Heart left ventricle (tissue), 16 donors: Measurements from ENCODE around the gene LENG1. TPM values are rescaled to one million over a fixed set of nuclear protein-coding genes. Genes with fewer than 3 reads are reported as not detected.

Source experiments
- ATAC-seq, 4 donors: fragments of 200-7000 bp; cut with Tn5 transposase; one replicate each; pipeline ENCODE4 v1.9.1; 2020 to 2022; ENCODE audit warnings: moderate library complexity in 4 of 4, mild to moderate bottlenecking in 3 of 4, moderate number of reproducible peaks in 1 of 4
- DNase-seq, 5 donors: peaks; one replicate each; pipeline ENCODE4 v3.0.0-alpha.2; 2020
- H3K27ac ChIP-seq, 12 donors: fragments of 200-600 bp; sonication (generic) in 4 of 12; one replicate each; pipeline versions ENCODE4 v1.5.0 to v1.8.0; 2016 to 2022; ENCODE audit warnings: mild to moderate bottlenecking in 2 of 12
- H3K27me3 ChIP-seq, 9 donors: fragments of 200-600 bp; sonication (generic) in 2 of 9; one replicate each; pipeline versions ENCODE4 v1.5.1 to v1.8.0; 2016 to 2022; ENCODE audit warnings: mild to moderate bottlenecking in 3 of 9
- H3K36me3 ChIP-seq, 9 donors: fragments of 200-600 bp; sonication (generic) in 2 of 9; one replicate each; pipeline versions ENCODE4 v1.5.0 to v1.8.0; 2018 to 2022; ENCODE audit warnings: mild to moderate bottlenecking in 2 of 9
- H3K4me1 ChIP-seq, 12 donors: fragments of 200-600 bp; sonication (generic) in 4 of 12; one replicate each; pipeline versions ENCODE4 v1.5.0 to v1.8.0; 2016 to 2022; ENCODE audit warnings: mild to moderate bottlenecking in 3 of 12
- H3K4me3 ChIP-seq, 12 donors: fragments of 200-600 bp; sonication (generic) in 4 of 12; one replicate each; pipeline versions ENCODE4 v1.5.0 to v1.8.0; 2017 to 2022; ENCODE audit warnings: mild to moderate bottlenecking in 9 of 12, moderate library complexity in 4 of 12
- H3K9me3 ChIP-seq, 12 donors: fragments of 200-600 bp; sonication (generic) in 4 of 12; one replicate each; pipeline versions ENCODE4 v1.5.0 to v1.8.0; 2016 to 2022; ENCODE audit warnings: mild to moderate bottlenecking in 1 of 12
- CTCF ChIP-seq, 12 donors: fragments of 200-600 bp; sonication (generic) in 4 of 12; IDR thresholded peaks; one replicate each; pipeline versions ENCODE4 v1.5.0 to v1.8.0; 2018 to 2022; ENCODE audit warnings: antibody characterized with exemption in 12 of 12, mild to moderate bottlenecking in 5 of 12
- POLR2A ChIP-seq, 2 donors: fragments of 450-650 bp; IDR thresholded peaks; one replicate each; pipeline ENCODE4 v1.6.1; 2017; ENCODE audit warnings: antibody characterized with exemption in 2 of 2, mild to moderate bottlenecking in 2 of 2, moderate library complexity in 2 of 2
- WGBS, 4 donors: extraction: QIAGEN DNeasy Blood & Tissue Kit in 2 of 4; methylation state at CpG; one replicate each; pipeline versions ENCODE4 v1.1.5 to v1.1.7; 2013 to 2018; 5-methylcytosine and 5-hydroxymethylcytosine counted together
- intact Hi-C, 10 donors: fragments of 100-400 bp; cut with DNase I; formaldehyde crosslinking; loops; one replicate each; pipeline versions ENCODE4 v1.11.1 to v1.14.2; 2022
- polyA plus RNA-seq, 2 donors: library from polyadenylated mRNA; stranded (reverse); fragments of 200-250 nt; gene quantifications; one replicate each; pipeline ENCODE4 v1.2.3, GENCODE V29; 2013
- total RNA-seq, 9 donors: library from RNA; depleted of rRNA in 2 of 9; stranded (reverse); fragments of >200 nt in 2 of 9; fragmentation: NEBNext Ultra II Directional in 3 of 9; extraction: Animal tissue kit (Norgen Biotek cat#: 25700) in 3 of 9; gene quantifications; one replicate each; pipeline versions ENCODE4 v1.1.0 to v1.2.4, GENCODE V29; 2016 to 2023
- donor health status: ischemic (EF 13 %, LVEDD 7.1; RV severe dilation, severe dysfunction).
- donor health status: healthy with polysubstance abuse.
- donor health status: DM: no; HTN: yes; CAD: no.
- donor health status: DM: no; HTN: no; CAD: no.
- donor health status: ischemic (EF 25% LVEDD 6.9; RV normal size, moderate dysfunction).
- donor health status: ischemic (EF 25% LVEDD 5.7; RV mildly dilated, moderate dysfunction).
- donor health status: healthy.
- donor health status: DM: yes; HTN: yes; CAD: no.
- donor health status: ischemic (EF 35%, LVEDD 5.7; RV mildly dilated, moderate dysfunction).
- donor health status: nonischemic (EF 11% LVEDD 7.7; RV severe dilation, severe dysfunction).
- donor health status: DM: yes; HTN: yes; CAD: no.
- donor health status: PGD.
- donor health status: ischemic (EF 29% LVEDD 5.4; RV normal size, mild dysfunction).
- donor health status: nonischemic (EF 23%, LVEDD 6.1; RV moderate dilation, normal function).

LENG1 gene
- total and polyA plus RNA-seq, 11 donors = 5.4 to 18.6 (median 7.0) TPM

- DNase-seq = no peak
- no peak overlapping the region for H3K27ac ChIP-seq
- no peak overlapping the region for H3K4me3 ChIP-seq
- 72 to 78% (median 76%) methylated on average over 15 of the region's 15 CpGs for WGBS, 4 donors
- peaks cover 0 to 68% (median 61%) of the 10 kb centered on the region in 9 donors for H3K36me3 ChIP-seq
- ATAC-seq = no peak
- H3K4me1 ChIP-seq = peaks cover 3 to 18% (median 11%) of the 10 kb centered on the region in 12 donors
- H3K27me3 ChIP-seq = no peaks in the 10 kb centered on the region
- intact Hi-C loops = loop anchor here in 1 of 10 donors (10.0 kb wide), 1 partner anchor 232 kb away; no protein-coding TSS in a partner anchor
- no peaks in the 10 kb centered on the region for H3K9me3 ChIP-seq
- TF ChIP-seq POLR2A (IDR thresholded peaks at IDR 0.05) (no peak), CTCF (IDR thresholded peaks at IDR 0.05) (no peak)
These were observed 52.8 kb downstream of the LENG1 start for GRCh38 chr19:54106716-54107115.

- 89 to 95% (median 94%) methylated on average over 10 of the region's 10 CpGs for WGBS, 4 donors
- no peak for DNase-seq
- intact Hi-C loops = loop anchor here in 1 of 10 donors (10.0 kb wide), 1 partner anchor 231 kb away; no protein-coding TSS in a partner anchor
- no peak for ATAC-seq
- no peak overlapping the region for H3K4me3 ChIP-seq
- H3K4me1 ChIP-seq = peaks cover 3 to 18% (median 11%) of the 10 kb centered on the region in 12 donors
- no peaks in the 10 kb centered on the region for H3K27me3 ChIP-seq
- no peak for TF ChIP-seq POLR2A (IDR thresholded peaks at IDR 0.05)
- no peak for TF ChIP-seq CTCF (IDR thresholded peaks at IDR 0.05)
- no peak overlapping the region for H3K27ac ChIP-seq
- H3K36me3 ChIP-seq = peaks cover 0 to 59% (median 54%) of the 10 kb centered on the region in 9 donors
- H3K9me3 ChIP-seq = no peaks in the 10 kb centered on the region
These were observed 53.7 kb downstream of the LENG1 start for GRCh38 chr19:54105796-54106195.

Other genes starting within 250 kb of the LENG1 start
- under 1 TPM in 5 of 9 donors, not detected in 4; 0.02 to 0.22 (median 0.10) TPM for gene CACNG8, start 196.8 kb downstream of the LENG1 start, total RNA-seq
- under 1 TPM; 0.06 to 0.15 TPM for gene CACNG8, start 196.8 kb downstream of the LENG1 start, polyA plus RNA-seq
- not detected for gene CACNG6, start 168.1 kb downstream of the LENG1 start, total RNA-seq
- not detected for gene CACNG6, start 168.1 kb downstream of the LENG1 start, polyA plus RNA-seq
- gene VSTM1, start 95.8 kb downstream of the LENG1 start, total RNA-seq = 1 to 10 TPM in 1 of 9 donors, under 1 TPM in 2, not detected in 6; 0.49 to 1.3 (median 0.86) TPM
- gene VSTM1, start 95.8 kb downstream of the LENG1 start, polyA plus RNA-seq = not detected
- not detected for gene TARM1, start 78.4 kb downstream of the LENG1 start, total RNA-seq
- not detected for gene TARM1, start 78.4 kb downstream of the LENG1 start, polyA plus RNA-seq
- 1 to 10 TPM in 3 of 9 donors, under 1 TPM in 5, not detected in 1; 0.35 to 9.8 (median 0.68) TPM for gene OSCAR, start 58.9 kb downstream of the LENG1 start, total RNA-seq
- 1 to 10 TPM in 1 of 2 donors, under 1 TPM in 1; 0.38 to 1.0 TPM for gene OSCAR, start 58.9 kb downstream of the LENG1 start, polyA plus RNA-seq
- gene NDUFA3, start 56.9 kb downstream of the LENG1 start, total RNA-seq = 100 to 1,000 TPM in 7 of 9 donors, 10 to 100 TPM in 2; 32.2 to 501 (median 299) TPM
- 1,000 to 10,000 TPM in 1 of 2 donors, 100 to 1,000 TPM in 1; 154 to 1,519 TPM for gene NDUFA3, start 56.9 kb downstream of the LENG1 start, polyA plus RNA-seq
- 10 to 100 TPM in 8 of 9 donors, 1 to 10 TPM in 1; 9.6 to 23.1 (median 12.5) TPM for gene TFPT, start 44.1 kb downstream of the LENG1 start, total RNA-seq
- 10 to 100 TPM; 26.0 to 26.5 TPM for gene TFPT, start 44.1 kb downstream of the LENG1 start, polyA plus RNA-seq
- gene PRPF31, start 44.0 kb downstream of the LENG1 start, total RNA-seq = 10 to 100 TPM; 30.0 to 58.4 (median 37.8) TPM
- 10 to 100 TPM; 42.0 to 57.6 TPM for gene PRPF31, start 44.0 kb downstream of the LENG1 start, polyA plus RNA-seq
- 10 to 100 TPM; 12.6 to 28.2 (median 18.5) TPM for gene CNOT3, start 22.0 kb downstream of the LENG1 start, total RNA-seq
- 10 to 100 TPM; 14.2 to 18.1 TPM for gene CNOT3, start 22.0 kb downstream of the LENG1 start, polyA plus RNA-seq
- gene TMC4, start 13.4 kb upstream of the LENG1 start, total RNA-seq = 1 to 10 TPM in 7 of 9 donors, under 1 TPM in 1, not detected in 1; 0.58 to 4.5 (median 2.1) TPM
- gene TMC4, start 13.4 kb upstream of the LENG1 start, polyA plus RNA-seq = 1 to 10 TPM; 1.2 to 3.6 TPM
- 10 to 100 TPM; 11.3 to 37.3 (median 19.6) TPM for gene MBOAT7, start 29.9 kb upstream of the LENG1 start, total RNA-seq
- gene MBOAT7, start 29.9 kb upstream of the LENG1 start, polyA plus RNA-seq = 10 to 100 TPM in 1 of 2 donors, 1 to 10 TPM in 1; 9.8 to 25.6 TPM
- 10 to 100 TPM; 13.2 to 48.9 (median 23.5) TPM for gene TSEN34, start 31.6 kb upstream of the LENG1 start, total RNA-seq
- 10 to 100 TPM; 10.2 to 35.1 TPM for gene TSEN34, start 31.6 kb upstream of the LENG1 start, polyA plus RNA-seq
- gene RPS9, start 41.1 kb upstream of the LENG1 start, total RNA-seq = 100 to 1,000 TPM; 551 to 937 (median 684) TPM
- gene RPS9, start 41.1 kb upstream of the LENG1 start, polyA plus RNA-seq = 1,000 to 10,000 TPM; 1,306 to 2,068 TPM
- 10 to 100 TPM in 2 of 9 donors, 1 to 10 TPM in 6, under 1 TPM in 1; 0.54 to 31.4 (median 3.8) TPM for gene LILRB3, start 63.3 kb upstream of the LENG1 start, total RNA-seq
- 1 to 10 TPM; 1.3 to 3.7 TPM for gene LILRB3, start 63.3 kb upstream of the LENG1 start, polyA plus RNA-seq
- 10 to 100 TPM in 1 of 9 donors, 1 to 10 TPM in 4, under 1 TPM in 4; 0.44 to 20.9 (median 1.3) TPM for gene LILRA6, start 83.1 kb upstream of the LENG1 start, total RNA-seq
- 1 to 10 TPM; 1.0 to 1.7 TPM for gene LILRA6, start 83.1 kb upstream of the LENG1 start, polyA plus RNA-seq
- gene LILRB5, start 97.6 kb upstream of the LENG1 start, total RNA-seq = 10 to 100 TPM in 2 of 9 donors, 1 to 10 TPM in 7; 1.8 to 22.2 (median 3.9) TPM
- 1 to 10 TPM; 1.4 to 4.0 TPM for gene LILRB5, start 97.6 kb upstream of the LENG1 start, polyA plus RNA-seq
- 10 to 100 TPM in 2 of 9 donors, 1 to 10 TPM in 6, under 1 TPM in 1; 0.83 to 43.6 (median 1.7) TPM for gene LILRB2, start 121.4 kb upstream of the LENG1 start, total RNA-seq
- 1 to 10 TPM; 1.2 to 2.7 TPM for gene LILRB2, start 121.4 kb upstream of the LENG1 start, polyA plus RNA-seq
- 10 to 100 TPM in 1 of 9 donors, 1 to 10 TPM in 6, under 1 TPM in 1, not detected in 1; 0.27 to 16.2 (median 1.5) TPM for gene LILRA5, start 153.4 kb upstream of the LENG1 start, total RNA-seq
- 1 to 10 TPM in 1 of 2 donors, under 1 TPM in 1; 0.19 to 4.7 TPM for gene LILRA5, start 153.4 kb upstream of the LENG1 start, polyA plus RNA-seq
- not detected for gene LILRA4, start 179.4 kb upstream of the LENG1 start, total RNA-seq
- not detected for gene LILRA4, start 179.4 kb upstream of the LENG1 start, polyA plus RNA-seq
- 100 to 1,000 TPM in 1 of 9 donors, 10 to 100 TPM in 1, 1 to 10 TPM in 7; 3.5 to 102 (median 5.4) TPM for gene LAIR1, start 205.2 kb upstream of the LENG1 start, total RNA-seq
- gene LAIR1, start 205.2 kb upstream of the LENG1 start, polyA plus RNA-seq = 1 to 10 TPM; 2.9 to 5.3 TPM